NT2/D1 (cell line): Measurements from ENCODE around the gene GNE.

ENCODE experiments used
- DNase-seq: peaks from one replicate; pipeline ENCODE4 v3.0.0-alpha.2; 2011; ENCODE audit warnings: low read depth, low spot score
- H3K27me3 ChIP-seq: 2 replicates; pipeline ENCODE4 v1.6.0; 2011; ENCODE audit warnings: mild to moderate bottlenecking; ENCODE audit not compliant: insufficient read length, insufficient read depth
- H3K36me3 ChIP-seq: 2 replicates; pipeline ENCODE4 v1.6.1; 2011; ENCODE audit warnings: mild to moderate bottlenecking, low read length, mixed read lengths; ENCODE audit not compliant: insufficient read depth, insufficient read length
- H3K4me1 ChIP-seq: 2 replicates; pipeline ENCODE4 v1.5.1; 2011; ENCODE audit not compliant: insufficient read depth, insufficient read length
- H3K4me3 ChIP-seq: 2 replicates; pipeline ENCODE4 v1.5.1; 2011; ENCODE audit warnings: low read depth; ENCODE audit not compliant: insufficient read length
- H3K9ac ChIP-seq: 2 replicates; pipeline ENCODE4 v1.6.0; 2011; ENCODE audit warnings: low read depth; ENCODE audit not compliant: insufficient read length
- H3K9me3 ChIP-seq: 2 replicates; pipeline ENCODE4 v1.5.1; 2011; ENCODE audit warnings: mild to moderate bottlenecking, low read length; ENCODE audit not compliant: insufficient read depth
- SUZ12 ChIP-seq: IDR thresholded peaks from 2 replicates; pipeline ENCODE4 v1.6.1; 2011; ENCODE audit not compliant: insufficient read length, insufficient read depth; ENCODE audit errors: extremely low read depth
- YY1 ChIP-seq: IDR thresholded peaks from 2 replicates; pipeline ENCODE4 v1.6.1; 2011; ENCODE audit not compliant: insufficient read length, insufficient read depth
- ZNF274 ChIP-seq: IDR thresholded peaks from 2 replicates; pipeline ENCODE4 v1.6.1; 2011; ENCODE audit warnings: mild to moderate bottlenecking, low read depth, low read length

Gene GNE

DNA sequence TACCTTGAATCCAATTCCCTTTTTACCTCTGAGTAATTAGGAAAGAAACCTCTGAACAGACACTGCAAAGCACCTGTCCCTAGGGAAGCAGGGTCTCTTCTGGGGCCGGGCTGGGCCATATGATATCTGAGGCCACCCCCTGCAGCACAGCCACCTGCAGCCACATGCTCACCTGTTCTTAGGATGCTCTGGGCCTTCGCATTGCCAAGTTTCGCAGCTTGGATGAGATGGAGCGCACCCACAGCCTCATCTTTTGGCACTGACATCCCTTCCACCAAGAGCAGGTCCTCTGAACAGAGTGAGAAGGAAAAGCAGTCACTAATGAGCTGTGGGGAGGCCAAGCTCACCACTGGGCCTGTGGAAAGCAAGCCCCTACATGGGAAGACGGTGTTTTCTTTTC, 40.2 kb downstream of the GNE start:
- H3K9me3 ChIP-seq, result peaks cover 6% of the 10 kb centered on the region; the same call in 1 of the 2 replicates
- H3K27me3 ChIP-seq, result no peaks in the 10 kb centered on the region
- TF ChIP-seq YY1 (no peak), ZNF274 (no peak), SUZ12 (no peak)
- no peaks in the 10 kb centered on the region for H3K4me1 ChIP-seq
- DNase-seq, result no peak
- H3K9ac ChIP-seq, result no peak overlapping the region
- peaks cover 84% of the 10 kb centered on the region for H3K36me3 ChIP-seq
- no peak overlapping the region for H3K4me3 ChIP-seq

- no peak for DNase-seq
- peaks cover 84% of the 10 kb centered on the region for H3K36me3 ChIP-seq
- TF ChIP-seq YY1, result no peak
- TF ChIP-seq ZNF274, result no peak
- TF ChIP-seq SUZ12, result no peak
- no peaks in the 10 kb centered on the region for H3K27me3 ChIP-seq
- no peaks in the 10 kb centered on the region for H3K4me1 ChIP-seq
- peaks cover 2% of the 10 kb centered on the region; the same call in 1 of the 2 replicates for H3K9me3 ChIP-seq
- H3K4me3 ChIP-seq, result no peak overlapping the region
- no peak overlapping the region for H3K9ac ChIP-seq
These were observed 40.8 kb downstream of the GNE start for GRCh38 chr9:36217256-36217968.

- Histone ChIP-seq H3K4me1 (peaks cover 2% of the 10 kb centered on the region), H3K9ac (no peak overlapping the region), H3K27me3 (no peaks in the 10 kb centered on the region), H3K36me3 (peaks cover 88% of the 10 kb centered on the region), H3K4me3 (no peak overlapping the region), H3K9me3 (no peaks in the 10 kb centered on the region)
- no peak for DNase-seq
- no peak for TF ChIP-seq YY1
- TF ChIP-seq SUZ12, result no peak
- TF ChIP-seq ZNF274, result no peak
These were observed 43.7 kb downstream of the GNE start for GRCh38 chr9:36214571-36214970.

GRCh38 chr9:36213989-36214388, 44.3 kb downstream of the GNE start:
- DNase-seq, result no peak
- Histone ChIP-seq H3K27me3 (no peaks in the 10 kb centered on the region), H3K36me3 (peaks cover 88% of the 10 kb centered on the region), H3K9me3 (no peaks in the 10 kb centered on the region), H3K9ac (no peak overlapping the region), H3K4me3 (no peak overlapping the region), H3K4me1 (peaks cover 2% of the 10 kb centered on the region)
- no peak for TF ChIP-seq ZNF274
- no peak for TF ChIP-seq YY1
- no peak for TF ChIP-seq SUZ12

- no peak overlapping the region for H3K4me3 ChIP-seq
- peaks cover 88% of the 10 kb centered on the region for H3K36me3 ChIP-seq
- H3K27me3 ChIP-seq, result no peaks in the 10 kb centered on the region
- no peak for TF ChIP-seq ZNF274
- no peak overlapping the region for H3K9ac ChIP-seq
- H3K4me1 ChIP-seq, result peaks cover 2% of the 10 kb centered on the region
- H3K9me3 ChIP-seq, result no peaks in the 10 kb centered on the region
- no peak for DNase-seq
These were observed 44.9 kb downstream of the GNE start for GRCh38 chr9:36213387-36213786.

DNA sequence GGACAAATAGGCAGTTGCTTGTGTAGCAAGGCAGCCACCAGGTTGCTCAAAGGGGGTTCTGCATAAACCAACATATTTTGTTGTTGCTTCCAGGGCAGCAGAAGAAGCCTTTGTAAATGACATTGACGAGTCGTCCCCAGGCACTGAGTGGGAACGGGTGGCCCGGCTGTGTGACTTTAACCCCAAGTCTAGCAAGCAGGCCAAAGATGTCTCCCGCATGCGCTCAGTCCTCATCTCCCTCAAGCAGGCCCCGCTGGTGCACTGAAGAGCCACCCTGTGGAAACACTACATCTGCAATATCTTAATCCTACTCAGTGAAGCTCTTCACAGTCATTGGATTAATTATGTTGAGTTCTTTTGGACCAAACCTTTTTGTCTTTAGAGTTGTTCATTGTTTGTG, 46.7 kb downstream of the GNE start:
- H3K27me3 ChIP-seq, result no peaks in the 10 kb centered on the region
- H3K4me3 ChIP-seq, result no peak overlapping the region
- H3K9ac ChIP-seq, result no peak overlapping the region
- H3K4me1 ChIP-seq, result peaks cover 4% of the 10 kb centered on the region
- no peaks in the 10 kb centered on the region for H3K9me3 ChIP-seq
- H3K36me3 ChIP-seq, result peaks cover 91% of the 10 kb centered on the region
- DNase-seq, result no peak
- no peak for TF ChIP-seq ZNF274

DNA sequence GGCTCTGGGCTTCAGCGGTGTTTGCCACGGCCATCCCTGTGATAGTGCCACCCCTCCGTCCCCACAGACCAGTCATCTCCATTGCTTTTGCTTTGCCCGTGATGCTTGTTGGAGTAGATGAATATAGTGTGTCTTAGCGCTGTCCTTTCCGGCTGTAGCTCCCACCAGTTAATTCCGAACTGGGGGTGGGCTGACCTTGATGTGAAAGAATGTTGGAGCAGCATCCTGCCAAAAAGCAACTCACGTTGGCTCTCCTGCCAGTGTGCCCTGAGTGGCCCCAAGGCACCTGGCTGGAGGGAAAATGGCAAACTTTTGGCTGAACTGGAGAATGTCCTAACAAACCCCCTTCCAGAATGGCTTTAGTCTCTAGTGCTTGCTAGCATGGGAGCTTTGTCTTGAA, 47.5 kb downstream of the GNE start:
- Histone ChIP-seq H3K9me3 (no peaks in the 10 kb centered on the region), H3K27me3 (no peaks in the 10 kb centered on the region), H3K36me3 (peaks cover 94% of the 10 kb centered on the region), H3K9ac (no peak overlapping the region), H3K4me1 (peaks cover 4% of the 10 kb centered on the region), H3K4me3 (no peak overlapping the region)
- DNase-seq, result no peak
- no peak for TF ChIP-seq SUZ12
- no peak for TF ChIP-seq ZNF274
- no peak for TF ChIP-seq YY1
